CD4-positive, alpha-beta T cell treated with Interleukin-2 at 100 ng/mL for 4 hours (primary cell): ENCODE results near the gene DEFB114.

ENCODE experiments used
- DNase-seq: peaks from one replicate; pipeline ENCODE4 v3.0.0-alpha.2; 2020; ENCODE audit warnings: low spot score

DEFB114 gene

GRCh38 chr6:49935387-49935786, 28.6 kb downstream of the DEFB114 start:
- DNase-seq = no peak

DNA sequence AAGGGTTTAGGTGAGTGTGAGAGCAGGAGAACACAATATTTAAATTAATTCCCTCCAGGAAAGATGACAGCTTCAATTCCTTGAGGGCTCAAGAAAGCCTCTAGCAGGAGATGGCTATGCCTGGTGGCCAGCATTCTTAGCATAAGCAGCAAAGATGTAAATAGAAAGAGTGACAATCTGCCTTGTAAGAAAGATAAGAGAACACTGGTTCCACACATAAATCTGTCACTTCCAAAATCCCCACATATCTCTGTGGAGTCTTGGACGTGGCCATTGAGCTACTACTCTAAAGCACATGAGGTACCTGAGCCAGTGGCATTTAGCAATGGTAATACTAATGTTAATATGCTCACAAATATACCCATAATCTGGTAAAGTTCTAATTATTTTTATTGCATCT, 29.2 kb downstream of the DEFB114 start:
- DNase-seq = no peak

DNA sequence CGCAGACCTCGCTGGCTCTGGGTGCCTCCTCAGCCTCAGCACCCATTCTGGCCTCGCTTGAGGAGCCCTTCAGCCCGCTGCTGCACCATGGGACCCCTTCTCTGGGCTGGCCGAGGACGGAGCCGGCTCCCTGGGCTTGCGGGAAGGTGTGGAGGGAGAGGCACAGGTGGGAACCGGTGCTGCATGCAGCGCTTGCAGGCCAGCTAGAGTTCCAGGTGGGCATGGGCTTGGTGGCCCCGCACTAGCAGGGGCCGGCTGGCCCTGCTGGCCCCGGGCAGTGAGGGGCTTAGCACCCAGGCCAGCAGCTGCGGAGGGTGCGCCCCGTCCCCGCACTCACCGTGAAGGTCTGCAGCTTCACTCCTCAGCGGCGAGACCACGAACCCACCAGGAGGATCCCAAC, 30.4 kb downstream of the DEFB114 start:
- DNase-seq = no peak

DNA sequence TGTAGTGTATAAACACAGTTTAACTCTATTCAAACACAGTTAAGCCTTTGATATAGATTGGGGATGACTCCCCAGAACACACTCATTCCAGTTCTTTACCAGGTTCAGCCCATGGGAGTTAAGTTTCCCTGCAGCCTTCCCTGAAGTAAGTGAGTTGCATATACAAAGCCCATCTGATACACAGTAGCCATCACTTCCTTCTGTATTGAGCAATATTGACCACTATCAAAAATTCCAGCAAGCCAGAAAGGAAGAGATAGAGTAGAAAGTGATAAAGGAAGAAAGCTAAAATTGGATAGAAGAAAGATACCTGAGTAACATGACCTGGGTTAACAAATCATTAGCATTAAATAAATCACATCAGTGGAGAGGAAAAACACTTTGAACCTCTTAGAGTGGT, 34.6 kb downstream of the DEFB114 start:
- no peak for DNase-seq

DNA sequence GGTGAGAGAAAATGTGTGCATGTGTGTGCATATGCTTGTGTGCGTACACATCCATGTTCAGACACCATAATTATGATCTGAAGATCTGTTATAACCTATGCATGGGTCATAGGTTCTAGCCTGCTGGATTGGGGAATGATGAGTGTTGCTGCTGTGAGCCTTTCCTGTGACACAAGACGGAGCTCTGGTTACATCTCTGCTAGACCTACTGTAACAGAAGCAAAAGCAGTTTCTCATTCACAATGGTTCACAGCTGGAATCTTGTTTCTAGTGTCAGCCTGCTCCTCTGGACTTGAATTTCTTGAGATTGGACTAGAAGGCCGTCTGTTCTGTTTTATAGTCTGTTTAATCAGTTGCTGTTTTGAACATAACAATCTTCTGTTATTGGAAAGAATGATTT, 40.1 kb downstream of the DEFB114 start:
- no peak for DNase-seq

GRCh38 chr6:49919935-49920644, 43.9 kb downstream of the DEFB114 start:
- DNase-seq = no peak

- no peak for DNase-seq
These were observed 44.7 kb downstream of the DEFB114 start for GRCh38 chr6:49919261-49919660.

GRCh38 chr6:49918787-49919186, 45.2 kb downstream of the DEFB114 start:
- no peak for DNase-seq

DNA sequence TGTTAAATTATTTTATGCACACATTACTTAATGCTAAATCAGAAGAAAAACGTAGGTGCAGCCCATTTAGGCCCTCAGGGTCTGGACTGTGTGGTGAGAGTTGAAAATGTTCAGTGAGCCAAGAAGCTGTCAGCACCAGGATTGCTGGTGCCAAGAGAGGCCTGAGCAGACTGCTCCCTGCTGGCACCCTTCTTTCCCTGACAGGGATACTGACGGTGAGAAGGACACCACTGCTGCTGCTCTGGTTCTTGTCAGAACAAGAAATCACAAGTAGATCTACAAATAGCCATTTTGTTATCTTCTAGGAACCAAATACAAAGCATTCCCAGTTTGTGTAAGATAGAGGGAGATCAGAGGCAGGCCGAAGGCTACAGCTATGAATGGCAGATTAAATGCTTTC, 48.9 kb downstream of the DEFB114 start:
- DNase-seq = no peak

DNA sequence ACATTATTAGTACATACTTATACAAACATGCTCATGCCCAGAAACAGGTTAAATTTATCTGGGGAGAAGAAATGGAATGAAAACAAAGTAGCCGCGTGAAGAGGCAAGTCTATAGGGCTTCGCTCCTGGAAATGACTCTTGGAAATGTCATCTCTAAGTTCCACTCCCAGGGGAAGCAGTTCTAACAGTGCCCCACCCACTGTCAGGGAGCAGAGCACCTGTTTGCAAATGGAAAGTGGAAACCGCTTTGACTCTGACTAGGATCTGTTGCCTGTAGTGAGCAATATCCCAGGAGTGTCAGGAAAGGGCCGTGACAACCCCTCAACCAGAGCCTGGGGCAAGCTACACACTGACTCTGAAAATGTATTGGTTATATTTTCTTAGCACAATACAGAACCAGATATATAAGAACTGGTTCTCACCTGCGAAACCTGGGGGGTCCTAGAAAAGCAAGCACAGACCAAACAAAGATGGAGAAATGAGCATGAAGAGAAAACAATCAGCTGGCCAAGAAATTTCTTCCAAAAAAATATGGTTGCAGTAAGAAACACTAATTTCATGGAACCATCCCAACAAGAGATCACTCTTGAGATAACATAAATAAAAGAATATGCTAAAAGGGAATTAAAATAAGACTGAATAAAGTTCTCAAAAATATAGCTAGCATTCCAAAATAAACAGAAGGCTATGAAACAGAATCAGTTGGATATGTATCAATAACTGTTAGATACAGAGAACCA, 50.2 kb downstream of the DEFB114 start:
- DNase-seq = no peak

DNA sequence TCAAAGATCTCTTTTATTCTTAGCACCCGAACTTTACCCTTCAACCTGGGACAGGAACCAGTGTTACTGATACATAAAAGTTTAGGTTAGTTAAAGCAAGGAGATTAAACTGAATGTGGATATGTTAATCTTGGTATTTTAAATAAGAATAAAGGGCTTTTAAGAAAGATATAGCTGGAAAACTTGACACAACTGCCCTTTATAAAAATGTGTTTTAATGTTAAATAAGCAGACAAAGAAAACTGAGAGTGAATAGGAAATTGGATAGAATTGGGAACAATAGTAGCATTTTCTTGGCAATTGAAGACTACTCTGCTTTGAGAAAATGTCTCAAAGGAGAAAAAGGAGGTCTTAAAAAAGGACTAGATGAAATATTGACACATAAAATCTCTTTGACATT, 51.8 kb downstream of the DEFB114 start:
- no peak for DNase-seq

- no peak for DNase-seq
These were observed 52.7 kb downstream of the DEFB114 start for GRCh38 chr6:49911252-49911651.
